Measurements from ENCODE around the gene SCFD2. TPM values are rescaled to one million over a fixed set of nuclear protein-coding genes. Genes with fewer than 3 reads are reported as not detected.

SCFD2 gene
- total RNA-seq, 1 experiment from 2014 or later = 8.4 TPM

GRCh38 chr4:52950226-52950625, 415.6 kb downstream of the SCFD2 start:
- no peak for TF ChIP-seq CTCF (conservative IDR thresholded peaks at IDR 0.05; ENCODE audit: low read depth, low read length)
- TF ChIP-seq EZH2 (IDR thresholded peaks at IDR 0.05; ENCODE audit: borderline replicate concordance, low read depth, low read length, poor library complexity, severe bottlenecking) = no peak
- intact Hi-C loops (cut with micrococcal nuclease; ENCODE audit: unreplicated experiment) = no loop called here
- H3K4me3 ChIP-seq (ENCODE audit: low read depth, low read length, poor library complexity, severe bottlenecking) = no peak overlapping the region
- H3K27me3 ChIP-seq (replicated peaks; ENCODE audit: insufficient read depth, low read depth, low read length, poor library complexity) = no peaks in the 10 kb centered on the region
- no peaks in the 10 kb centered on the region for H3K4me1 ChIP-seq (ENCODE audit: insufficient read depth, low read length, poor library complexity, severe bottlenecking)
- no peak for DNase-seq (ENCODE audit: low spot score)
- no peaks in the 10 kb centered on the region for H3K9me3 ChIP-seq (ENCODE audit: low read depth, low read length, poor library complexity, severe bottlenecking)
- CTCF ChIA-PET = no interaction called here
- no TSS peak for BruUV-seq (replicated peaks)
- POLR2A ChIA-PET (ENCODE audit: low non-redundant PET) = no interaction called here
- no peak overlapping the region for H3K27ac ChIP-seq (ENCODE audit: low read depth, low read length, poor library complexity, severe bottlenecking)
- no peaks in the 10 kb centered on the region for H3K36me3 ChIP-seq (ENCODE audit: insufficient read depth, low read length, poor library complexity, severe bottlenecking)

GRCh38 chr4:52949336-52949735, 416.5 kb downstream of the SCFD2 start:
- no TSS peak for BruUV-seq (replicated peaks)
- no peaks in the 10 kb centered on the region for H3K27me3 ChIP-seq (replicated peaks; ENCODE audit: insufficient read depth, low read depth, low read length, poor library complexity)
- no peaks in the 10 kb centered on the region for H3K36me3 ChIP-seq (ENCODE audit: insufficient read depth, low read length, poor library complexity, severe bottlenecking)
- H3K9me3 ChIP-seq (ENCODE audit: low read depth, low read length, poor library complexity, severe bottlenecking) = no peaks in the 10 kb centered on the region
- intact Hi-C loops (cut with micrococcal nuclease; ENCODE audit: unreplicated experiment) = no loop called here
- TF ChIP-seq EZH2 (IDR thresholded peaks at IDR 0.05; ENCODE audit: borderline replicate concordance, low read depth, low read length, poor library complexity, severe bottlenecking) = no peak
- TF ChIP-seq CTCF (conservative IDR thresholded peaks at IDR 0.05; ENCODE audit: low read depth, low read length) = no peak
- no peak for DNase-seq (ENCODE audit: low spot score)
- no peak overlapping the region for H3K4me3 ChIP-seq (ENCODE audit: low read depth, low read length, poor library complexity, severe bottlenecking)
- no peak overlapping the region for H3K27ac ChIP-seq (ENCODE audit: low read depth, low read length, poor library complexity, severe bottlenecking)
- CTCF ChIA-PET = no interaction called here
- H3K4me1 ChIP-seq (ENCODE audit: insufficient read depth, low read length, poor library complexity, severe bottlenecking) = no peaks in the 10 kb centered on the region
- POLR2A ChIA-PET (ENCODE audit: low non-redundant PET) = no interaction called here

GRCh38 chr4:52948057-52948423, 417.8 kb downstream of the SCFD2 start:
- H3K9me3 ChIP-seq (ENCODE audit: low read depth, low read length, poor library complexity, severe bottlenecking) = no peaks in the 10 kb centered on the region
- H3K27me3 ChIP-seq (replicated peaks; ENCODE audit: insufficient read depth, low read depth, low read length, poor library complexity) = no peaks in the 10 kb centered on the region
- H3K4me3 ChIP-seq (ENCODE audit: low read depth, low read length, poor library complexity, severe bottlenecking) = no peak overlapping the region
- no peaks in the 10 kb centered on the region for H3K36me3 ChIP-seq (ENCODE audit: insufficient read depth, low read length, poor library complexity, severe bottlenecking)
- no peak overlapping the region for H3K27ac ChIP-seq (ENCODE audit: low read depth, low read length, poor library complexity, severe bottlenecking)
- no peak for DNase-seq (ENCODE audit: low spot score)
- TF ChIP-seq EZH2 (IDR thresholded peaks at IDR 0.05; ENCODE audit: borderline replicate concordance, low read depth, low read length, poor library complexity, severe bottlenecking) = no peak
- TF ChIP-seq CTCF (conservative IDR thresholded peaks at IDR 0.05; ENCODE audit: low read depth, low read length) = no peak
- intact Hi-C loops (cut with micrococcal nuclease; ENCODE audit: unreplicated experiment) = no loop called here
- POLR2A ChIA-PET (ENCODE audit: low non-redundant PET) = no interaction called here
- H3K4me1 ChIP-seq (ENCODE audit: insufficient read depth, low read length, poor library complexity, severe bottlenecking) = no peaks in the 10 kb centered on the region
- CTCF ChIA-PET = no interaction called here
- no TSS peak for BruUV-seq (replicated peaks)

Data from A673 (cell line).